KMS-11 (cell line): ENCODE measurements around the gene WDR77.

Experiments
- H2AFZ ChIP-seq: fragments of 200-600 bp; sonication (generic); 2 replicates; pipeline ENCODE4 v1.6.1; 2016; ENCODE audit warnings: antibody characterized with exemption, mixed run types, low read depth
- H3K27ac ChIP-seq: fragments of 200-600 bp; sonication (generic); 2 replicates; pipeline ENCODE4 v1.6.1; 2016; ENCODE audit warnings: mild to moderate bottlenecking, mixed run types
- H3K27me3 ChIP-seq: fragments of 200-600 bp; sonication (generic); 2 replicates; pipeline ENCODE4 v1.6.1; 2017; ENCODE audit warnings: mild to moderate bottlenecking, low read depth, mixed run types, moderate library complexity; ENCODE audit not compliant: insufficient read depth
- H3K36me3 ChIP-seq: fragments of 200-600 bp; sonication (generic); 2 replicates; pipeline ENCODE4 v1.6.1; 2017; ENCODE audit warnings: mild to moderate bottlenecking, mixed run types; ENCODE audit not compliant: insufficient read depth
- H3K4me1 ChIP-seq: fragments of 200-600 bp; sonication (generic); 2 replicates; pipeline ENCODE4 v1.6.1; 2016; ENCODE audit warnings: mild to moderate bottlenecking, low read depth, mixed run types; ENCODE audit not compliant: poor library complexity, severe bottlenecking
- H3K4me2 ChIP-seq: fragments of 200-600 bp; sonication (generic); 2 replicates; pipeline ENCODE4 v1.7.0; 2016; ENCODE audit warnings: mild to moderate bottlenecking, mixed run types
- H3K4me3 ChIP-seq: fragments of 200-600 bp; sonication (generic); IDR thresholded peaks from 2 replicates; pipeline ENCODE4 v1.6.1; 2017; ENCODE audit warnings: low read depth, low read length, mixed read lengths; ENCODE audit not compliant: insufficient read depth
- H3K79me2 ChIP-seq: fragments of 200-600 bp; sonication (generic); 2 replicates; pipeline ENCODE4 v1.6.1; 2016; ENCODE audit warnings: low read depth, mixed run types; ENCODE audit not compliant: insufficient read depth
- H3K9ac ChIP-seq: fragments of 200-600 bp; sonication (generic); 2 replicates; pipeline ENCODE4 v1.6.1; 2016; ENCODE audit warnings: mild to moderate bottlenecking, mixed run types
- H4K20me1 ChIP-seq: fragments of 200-600 bp; sonication (generic); 2 replicates; pipeline ENCODE4 v1.6.1; 2016; ENCODE audit warnings: mild to moderate bottlenecking, mixed run types; ENCODE audit not compliant: insufficient read depth
- CTCF ChIP-seq: fragments of 200-600 bp; sonication (generic); conservative IDR thresholded peaks from 2 replicates; pipeline ENCODE4 v1.6.1; 2017; ENCODE audit warnings: low read depth, mild to moderate bottlenecking, antibody characterized with exemption, low read length, moderate library complexity, mixed read lengths

Gene WDR77

GRCh38 chr1:111490220-111490619 lies 41.2 kb upstream of the WDR77 start:
- TF ChIP-seq CTCF: no peak
- Histone ChIP-seq H3K9ac (no peak overlapping the region), H3K36me3 (no peaks in the 10 kb centered on the region), H4K20me1 (no peaks in the 10 kb centered on the region), H3K27ac (no peak overlapping the region), H3K79me2 (no peaks in the 10 kb centered on the region), H3K4me1 (peaks cover 2% of the 10 kb centered on the region), H3K27me3 (no peaks in the 10 kb centered on the region), H2AFZ (no peak overlapping the region), H3K4me2 (no peak overlapping the region), H3K4me3 (no peak overlapping the region)

DNA sequence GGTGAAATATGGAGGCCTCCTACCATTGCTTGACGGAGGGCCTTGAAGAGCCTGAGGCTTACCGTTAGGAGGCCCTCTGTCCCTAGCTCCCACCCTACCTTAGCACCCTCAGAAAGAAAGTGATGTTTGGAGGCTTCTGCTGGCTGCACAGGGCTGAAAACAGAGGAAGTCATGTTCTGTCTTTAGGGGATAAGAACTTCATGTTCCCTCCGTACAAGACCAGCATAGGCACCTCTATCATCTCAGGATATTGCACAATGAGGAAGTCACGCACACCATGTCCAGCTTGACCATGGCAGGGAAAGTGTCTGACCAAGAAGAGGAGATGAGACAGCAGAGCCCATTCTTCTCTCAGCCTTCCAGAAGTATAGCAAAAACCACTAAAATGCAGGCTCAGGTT lies 40.5 kb upstream of the WDR77 start:
- H2AFZ ChIP-seq: no peak overlapping the region
- no peaks in the 10 kb centered on the region for H3K27me3 ChIP-seq
- no peaks in the 10 kb centered on the region for H3K36me3 ChIP-seq
- no peak overlapping the region for H3K4me3 ChIP-seq
- H3K4me2 ChIP-seq: no peak overlapping the region
- H4K20me1 ChIP-seq: no peaks in the 10 kb centered on the region
- no peaks in the 10 kb centered on the region for H3K4me1 ChIP-seq
- no peak overlapping the region for H3K27ac ChIP-seq
- no peaks in the 10 kb centered on the region for H3K79me2 ChIP-seq
- no peak overlapping the region for H3K9ac ChIP-seq
- no peak for TF ChIP-seq CTCF

GRCh38 chr1:111488669-111489068 lies 39.6 kb upstream of the WDR77 start:
- no peak overlapping the region for H3K9ac ChIP-seq
- no peaks in the 10 kb centered on the region for H3K79me2 ChIP-seq
- no peak overlapping the region for H2AFZ ChIP-seq
- no peak overlapping the region for H3K4me2 ChIP-seq
- no peak overlapping the region for H3K4me3 ChIP-seq
- TF ChIP-seq CTCF: no peak
- H3K36me3 ChIP-seq: no peaks in the 10 kb centered on the region
- no peaks in the 10 kb centered on the region for H4K20me1 ChIP-seq
- H3K4me1 ChIP-seq: no peaks in the 10 kb centered on the region
- H3K27ac ChIP-seq: no peak overlapping the region
- H3K27me3 ChIP-seq: no peaks in the 10 kb centered on the region

DNA sequence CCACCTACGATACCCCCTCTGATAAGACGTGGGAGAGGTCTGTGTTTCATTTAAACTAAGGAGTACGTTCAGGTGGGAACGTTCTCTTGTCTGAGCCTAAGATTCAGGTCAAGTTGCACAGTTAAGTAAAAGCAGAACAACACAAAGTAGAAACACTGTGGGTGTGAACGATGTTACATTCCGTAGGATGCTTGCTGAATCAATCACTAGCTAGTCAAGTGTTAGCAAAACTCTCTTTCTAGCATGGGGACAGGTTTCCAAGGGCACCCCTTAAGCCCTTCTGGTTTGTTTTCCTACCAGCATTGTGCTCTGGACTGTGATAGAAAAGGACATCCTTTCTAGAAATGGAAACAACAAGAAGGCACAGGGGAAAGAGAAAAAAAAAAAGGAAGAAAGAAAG lies 38.1 kb upstream of the WDR77 start:
- H2AFZ ChIP-seq: no peak overlapping the region
- no peak overlapping the region for H3K4me3 ChIP-seq
- no peaks in the 10 kb centered on the region for H3K36me3 ChIP-seq
- no peak overlapping the region for H3K4me2 ChIP-seq
- H4K20me1 ChIP-seq: no peaks in the 10 kb centered on the region
- no peak overlapping the region for H3K9ac ChIP-seq
- H3K4me1 ChIP-seq: peaks cover under 1% of the 10 kb centered on the region
- no peaks in the 10 kb centered on the region for H3K27me3 ChIP-seq
- TF ChIP-seq CTCF: no peak
- H3K27ac ChIP-seq: no peak overlapping the region
- H3K79me2 ChIP-seq: no peaks in the 10 kb centered on the region

DNA sequence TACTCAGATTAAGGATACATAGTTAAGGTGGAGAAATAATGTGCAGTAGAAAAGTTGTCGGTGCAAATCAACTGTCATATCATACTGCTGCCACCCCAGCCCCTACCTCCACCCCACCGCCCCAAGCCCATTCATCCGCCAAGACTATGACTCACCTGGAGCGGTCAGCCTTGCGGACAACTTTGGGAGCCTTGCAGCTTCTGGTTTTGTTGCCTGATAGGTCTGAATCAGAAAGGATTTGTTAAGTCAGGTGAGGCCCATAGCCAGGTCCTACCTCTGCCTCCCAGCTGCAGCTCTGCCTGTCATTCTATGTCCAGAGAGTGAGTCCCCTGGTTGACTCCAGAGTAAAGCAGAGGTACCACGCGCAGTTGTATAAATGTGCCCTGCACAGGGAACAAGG lies 37.4 kb upstream of the WDR77 start:
- no peak overlapping the region for H3K9ac ChIP-seq
- peaks cover 5% of the 10 kb centered on the region for H3K4me1 ChIP-seq
- H3K36me3 ChIP-seq: no peaks in the 10 kb centered on the region
- no peak for TF ChIP-seq CTCF
- H3K79me2 ChIP-seq: no peaks in the 10 kb centered on the region
- no peak overlapping the region for H3K27ac ChIP-seq
- H3K4me3 ChIP-seq: no peak overlapping the region
- H3K4me2 ChIP-seq: no peak overlapping the region
- H2AFZ ChIP-seq: no peak overlapping the region
- H4K20me1 ChIP-seq: no peaks in the 10 kb centered on the region
- no peaks in the 10 kb centered on the region for H3K27me3 ChIP-seq
